SK-N-SH treated with all-trans-retinoic acid at 6 μM for 48 hours (cell line): ENCODE results near the gene RNASE7.

Experiments used
- ARNTL ChIP-seq: fragments of 450-650 bp; formaldehyde crosslinking; IDR thresholded peaks from 2 replicates; pipeline ENCODE4 v1.5.0; 2020; ENCODE audit warnings: low read depth, mild to moderate bottlenecking, moderate library complexity, borderline replicate concordance
- CREB5 ChIP-seq: fragments of 250-450 bp; sonication (Bioruptor Pico); IDR thresholded peaks from 2 replicates; pipeline ENCODE4 v1.5.1; 2020; ENCODE audit warnings: low read depth, mild to moderate bottlenecking, moderate library complexity
- ISL1 ChIP-seq: fragments of 250-450 bp; sonication (Bioruptor Pico); IDR thresholded peaks from 2 replicates; pipeline ENCODE4 v2.1.2; 2022; ENCODE audit warnings: mild to moderate bottlenecking, moderate library complexity
- PATZ1 ChIP-seq: fragments of 250-450 bp; sonication (Bioruptor Pico); IDR thresholded peaks from 2 replicates; pipeline ENCODE4 v1.8.0; 2020; ENCODE audit warnings: mild to moderate bottlenecking, moderate library complexity, borderline replicate concordance
- POU6F1 ChIP-seq: fragments of 250-450 bp; sonication (Bioruptor Pico); IDR thresholded peaks from 2 replicates; pipeline ENCODE4 v1.8.0; 2021; ENCODE audit warnings: low read depth, mild to moderate bottlenecking, moderate library complexity, borderline replicate concordance
- RARB ChIP-seq: fragments of 250-450 bp; sonication (Bioruptor Pico); IDR thresholded peaks from 2 replicates; pipeline ENCODE4 v1.8.0; 2021; ENCODE audit warnings: mild to moderate bottlenecking, moderate library complexity
- SNAI2 ChIP-seq: fragments of 250-450 bp; sonication (Bioruptor Pico); IDR thresholded peaks from 2 replicates; pipeline ENCODE4 v1.5.0; 2020; ENCODE audit warnings: mild to moderate bottlenecking, moderate library complexity
- TCF4 ChIP-seq: fragments of 250-450 bp; sonication (Bioruptor Pico); IDR thresholded peaks from 2 replicates; pipeline ENCODE4 v1.8.0; 2021; ENCODE audit warnings: mild to moderate bottlenecking, moderate library complexity, borderline replicate concordance
- TOX ChIP-seq: fragments of 250-450 bp; sonication (Bioruptor Pico); IDR thresholded peaks from 2 replicates; pipeline ENCODE4 v1.8.0; 2021; ENCODE audit warnings: mild to moderate bottlenecking, moderate library complexity, borderline replicate concordance
- TSHZ2 ChIP-seq: fragments of 250-450 bp; sonication (Bioruptor Pico); IDR thresholded peaks from 2 replicates; pipeline ENCODE4 v1.5.0; 2020; ENCODE audit warnings: mild to moderate bottlenecking, moderate library complexity
- ZFP3 ChIP-seq: fragments of 250-450 bp; sonication (Bioruptor Pico); IDR thresholded peaks from 2 replicates; pipeline ENCODE4 v1.5.0; 2020; ENCODE audit warnings: mild to moderate bottlenecking, moderate library complexity
- ZNF565 ChIP-seq: fragments of 450-650 bp; formaldehyde crosslinking; conservative IDR thresholded peaks from 2 replicates; pipeline ENCODE4 v1.5.0; 2020; ENCODE audit warnings: low read depth, mild to moderate bottlenecking, moderate library complexity
- ZNF8 ChIP-seq: fragments of 450-650 bp; formaldehyde crosslinking; IDR thresholded peaks from 2 replicates; pipeline ENCODE4 v1.5.0; 2020; ENCODE audit warnings: mild to moderate bottlenecking, moderate library complexity

GRCh38 chr14:21078287-21078686 is 36.1 kb downstream of the RNASE7 start:
- no peak for TF ChIP-seq POU6F1 (CRISPR knock-in tag)
- no peak for TF ChIP-seq RARB (CRISPR knock-in tag)
- TF ChIP-seq ZNF8 (CRISPR knock-in tag), result no peak
- TF ChIP-seq ZNF565 (CRISPR knock-in tag), result no peak
- no peak for TF ChIP-seq SNAI2
- no peak for TF ChIP-seq ISL1 (CRISPR knock-in tag)
- TF ChIP-seq CREB5 (CRISPR knock-in tag), result no peak
- no peak for TF ChIP-seq ARNTL (CRISPR knock-in tag)
- no peak for TF ChIP-seq PATZ1 (CRISPR knock-in tag)
- no peak for TF ChIP-seq TCF4 (CRISPR knock-in tag)
- TF ChIP-seq TOX (CRISPR knock-in tag), result no peak
- TF ChIP-seq ZFP3 (CRISPR knock-in tag), result no peak
- no peak for TF ChIP-seq TSHZ2 (CRISPR knock-in tag)
